Ishikawa (cell line): Measurements from ENCODE around the gene PLPP3.

ENCODE experiments used
- CEBPB ChIP-seq: IDR thresholded peaks from 2 replicates; pipeline ENCODE4 v1.6.1; 2012
- CREB1 ChIP-seq: IDR thresholded peaks from 2 replicates; pipeline ENCODE4 v1.6.1; 2012; ENCODE audit warnings: low read depth
- TEAD4 ChIP-seq: IDR thresholded peaks from 2 replicates; pipeline ENCODE4 v1.6.1; 2012

- TF ChIP-seq TEAD4 (no peak), CEBPB (no peak), CREB1 (no peak)
These were observed 45.2 kb downstream of the PLPP3 start for GRCh38 chr1:56534130-56534651.
